PC-9 (cell line): ENCODE results near the gene SGCE. TPM values are rescaled to one million over a fixed set of nuclear protein-coding genes. Genes with fewer than 3 reads are reported as not detected.

ENCODE experiments used
- BruUV-seq: library from RNA; stranded (reverse); fragments of 400-500 nt; replicated peaks from 2 replicates; lab custom pipeline; 2021; lab: Mats Ljungman, UMichigan
- CTCF ChIA-PET: fragments of 300-600 bp; sonication (Branson Sonifier 250); formaldehyde crosslinking; loops from one replicate; lab custom pipeline; 2022; ENCODE audit warnings: antibody characterized with exemption; lab: Charles Lee
- POLR2A ChIA-PET: fragments of 300-600 bp; sonication (Branson Sonifier 250); formaldehyde crosslinking; loops from one replicate; lab custom pipeline; 2022; ENCODE audit warnings: antibody characterized with exemption; ENCODE audit not compliant: unreplicated experiment; lab: Charles Lee
- DNase-seq, 2 experiments: peaks; one replicate each; pipeline versions ENCODE4 v3.0.0 to v3.0.0-alpha.2; 2015 to 2022; ENCODE audit warnings: mixed read lengths in 1 of 2
- H2AFZ ChIP-seq: fragments of 200-600 bp; sonication (generic); 2 replicates; pipeline ENCODE4 v1.8.1; 2017; ENCODE audit warnings: antibody characterized with exemption
- H3F3A ChIP-seq: fragments of 200-600 bp; sonication (generic); 2 replicates; pipeline ENCODE4 v1.8.1; 2017; ENCODE audit warnings: antibody characterized with exemption, mild to moderate bottlenecking, low read depth; ENCODE audit not compliant: insufficient read depth
- H3K27ac ChIP-seq: fragments of 200-600 bp; sonication (generic); 2 replicates; pipeline ENCODE4 v1.6.1; 2016; ENCODE audit warnings: mixed run types
- H3K27me3 ChIP-seq: fragments of 200-600 bp; sonication (generic); 2 replicates; pipeline ENCODE4 v1.6.1; 2016; ENCODE audit warnings: low read depth, mixed run types; ENCODE audit not compliant: insufficient read depth
- H3K36me3 ChIP-seq: fragments of 200-600 bp; sonication (generic); 2 replicates; pipeline ENCODE4 v1.6.1; 2016; ENCODE audit warnings: low read depth, mixed run types
- H3K4me1 ChIP-seq: fragments of 200-600 bp; sonication (generic); replicated peaks from 2 replicates; pipeline ENCODE4 v1.6.1; 2016; ENCODE audit warnings: mixed run types; ENCODE audit not compliant: insufficient read depth
- H3K4me2 ChIP-seq: fragments of 200-600 bp; sonication (generic); 2 replicates; pipeline ENCODE4 v1.6.1; 2017; ENCODE audit warnings: mixed run types
- H3K4me3 ChIP-seq: fragments of 200-600 bp; sonication (generic); 2 replicates; pipeline ENCODE4 v1.6.1; 2016; ENCODE audit warnings: mixed run types
- H3K79me2 ChIP-seq: fragments of 200-600 bp; sonication (generic); 2 replicates; pipeline ENCODE4 v1.6.1; 2017; ENCODE audit warnings: low read depth, mixed run types
- H3K9me2 ChIP-seq: fragments of 200-600 bp; sonication (generic); 2 replicates; pipeline ENCODE4 v1.8.1; 2017; ENCODE audit warnings: mild to moderate bottlenecking; ENCODE audit not compliant: insufficient read depth
- H3K9me3 ChIP-seq: fragments of 200-600 bp; sonication (generic); 2 replicates; pipeline ENCODE4 v1.8.1; 2016; ENCODE audit warnings: low read depth; ENCODE audit not compliant: insufficient read depth
- H4K20me1 ChIP-seq: fragments of 200-600 bp; sonication (generic); 2 replicates; pipeline ENCODE4 v1.8.1; 2017; ENCODE audit not compliant: insufficient read depth
- CTCF ChIP-seq: fragments of 200-600 bp; sonication (generic); conservative IDR thresholded peaks from 2 replicates; pipeline ENCODE4 v1.6.1; 2017; ENCODE audit warnings: mixed run types, antibody characterized with exemption, mild to moderate bottlenecking, moderate library complexity
- EZH2 ChIP-seq: fragments of 200-600 bp; sonication (generic); IDR thresholded peaks from 2 replicates; pipeline ENCODE4 v1.8.0; 2017; ENCODE audit warnings: antibody characterized with exemption, low read depth
- intact Hi-C: fragments of 100-400 bp; cut with micrococcal nuclease; formaldehyde crosslinking; loops from one replicate; pipeline ENCODE4 v1.10.0; 2022; ENCODE audit not compliant: unreplicated experiment
- total RNA-seq: library from RNA; stranded (reverse); gene quantifications from 2 replicates; pipeline ENCODE4 v1.2.3, GENCODE V29; 2021

The SGCE gene
- total RNA-seq, 1 experiment from 2014 or later = 37.7 TPM

DNA sequence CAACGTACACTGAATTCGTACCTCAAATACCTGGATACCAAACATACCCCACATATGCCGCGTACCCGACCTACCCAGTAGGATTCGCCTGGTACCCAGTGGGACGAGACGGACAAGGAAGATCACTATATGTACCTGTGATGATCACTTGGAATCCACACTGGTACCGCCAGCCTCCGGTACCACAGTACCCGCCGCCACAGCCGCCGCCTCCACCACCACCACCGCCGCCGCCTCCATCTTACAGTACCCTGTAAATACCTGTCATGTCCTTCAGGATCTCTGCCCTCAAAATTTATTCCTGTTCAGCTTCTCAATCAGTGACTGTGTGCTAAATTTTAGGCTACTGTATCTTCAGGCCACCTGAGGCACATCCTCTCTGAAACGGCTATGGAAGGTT, 9.5 kb upstream of the SGCE start:
- no peaks in the 10 kb centered on the region for H4K20me1 ChIP-seq
- BruUV-seq = no TSS peak

GRCh38 chr7:94664023-94664422, 8.1 kb upstream of the SGCE start:
- CTCF ChIA-PET = no interaction called here
- no peaks in the 10 kb centered on the region for H3K79me2 ChIP-seq
- intact Hi-C loops = no loop called here

More for the DNA sequence above, 9.5 kb upstream of the SGCE start:
- no peak overlapping the region for H2AFZ ChIP-seq
- H3K4me2 ChIP-seq = no peak overlapping the region
- no peak overlapping the region for H3K4me3 ChIP-seq
- no peak overlapping the region for H3K27ac ChIP-seq
- no peaks in the 10 kb centered on the region; the same call in 1 of the 2 replicates for H3K9me3 ChIP-seq
- H3K36me3 ChIP-seq = no peaks in the 10 kb centered on the region
- no peaks in the 10 kb centered on the region for H3K79me2 ChIP-seq
- TF ChIP-seq EZH2 (no peak), CTCF (no peak)
- ChIA-PET CTCF (no interaction called here), POLR2A (no interaction called here)
- H3K4me1 ChIP-seq = no peaks in the 10 kb centered on the region
- no peak for DNase-seq
- no peaks in the 10 kb centered on the region for H3K27me3 ChIP-seq
- H3F3A ChIP-seq = no peaks in the 10 kb centered on the region
- intact Hi-C loops = no loop called here
- H3K9me2 ChIP-seq = no peaks in the 10 kb centered on the region; the same call in 1 of the 2 replicates

DNA sequence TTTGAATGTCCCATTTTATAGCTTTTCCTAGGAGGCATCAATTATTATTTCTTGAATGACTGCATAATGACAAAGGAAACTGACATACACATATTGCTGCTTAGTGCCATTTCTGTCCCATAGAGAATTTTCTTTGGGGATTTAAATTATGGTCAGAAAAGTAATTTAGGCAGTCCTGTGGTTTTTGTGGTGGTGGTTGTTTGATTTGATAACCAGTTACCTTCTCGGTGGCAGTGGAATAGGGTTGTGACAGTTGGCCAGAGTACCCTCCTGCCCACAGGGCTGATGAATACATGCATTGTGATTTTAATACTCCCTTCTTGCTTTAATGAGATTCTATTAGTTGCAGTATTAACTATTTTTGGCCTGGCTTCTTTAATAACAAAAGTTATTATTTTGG, 6.6 kb upstream of the SGCE start:
- Histone ChIP-seq H3K4me1 (no peaks in the 10 kb centered on the region; the same call in 1 of the 2 replicates), H3K79me2 (no peaks in the 10 kb centered on the region), H3K36me3 (no peaks in the 10 kb centered on the region), H3F3A (peaks cover 6% of the 10 kb centered on the region; the same call in 1 of the 2 replicates), H3K27me3 (no peaks in the 10 kb centered on the region), H3K9me3 (no peaks in the 10 kb centered on the region; the same call in 1 of the 2 replicates), H3K9me2 (no peaks in the 10 kb centered on the region), H3K4me3 (no peak overlapping the region), H4K20me1 (no peaks in the 10 kb centered on the region), H2AFZ (no peak overlapping the region), H3K27ac (no peak overlapping the region), H3K4me2 (no peak overlapping the region)
- no TSS peak for BruUV-seq
- POLR2A ChIA-PET = interaction anchor here (0.6 kb wide), 1 partner anchor 100 kb away, joined by 5 read pairs; no protein-coding TSS in a partner anchor
- CTCF ChIA-PET = no interaction called here
- DNase-seq = no peak
- no peak for TF ChIP-seq EZH2
- no peak for TF ChIP-seq CTCF
- intact Hi-C loops = no loop called here

More at GRCh38 chr7:94664023-94664422, 8.1 kb upstream of the SGCE start:
- H3K9me2 ChIP-seq = no peaks in the 10 kb centered on the region; the same call in 1 of the 2 replicates
- peaks cover under 1% of the 10 kb centered on the region; the same call in 1 of the 2 replicates for H3F3A ChIP-seq
- no TSS peak for BruUV-seq
- H3K4me2 ChIP-seq = no peak overlapping the region
- no peak overlapping the region for H3K4me3 ChIP-seq
- no peak overlapping the region for H2AFZ ChIP-seq
- no peaks in the 10 kb centered on the region for H3K27me3 ChIP-seq
- DNase-seq = no peak
- POLR2A ChIA-PET = no interaction called here
- no peaks in the 10 kb centered on the region; the same call in 1 of the 2 replicates for H3K4me1 ChIP-seq
- H4K20me1 ChIP-seq = no peaks in the 10 kb centered on the region
- no peaks in the 10 kb centered on the region for H3K36me3 ChIP-seq
- TF ChIP-seq CTCF (no peak), EZH2 (no peak)
- no peak overlapping the region for H3K27ac ChIP-seq
- H3K9me3 ChIP-seq = no peaks in the 10 kb centered on the region; the same call in 1 of the 2 replicates
